ENCODE measurements around the gene SLC39A5.

- no peak for TF ChIP-seq EZH2 (IDR thresholded peaks at IDR 0.05; ENCODE audit: insufficient read depth, poor library complexity, severe bottlenecking)
- no peak for TF ChIP-seq EZH2phosphoT487 (IDR thresholded peaks at IDR 0.05; ENCODE audit: insufficient read depth, low read depth)
These were observed 41.6 kb upstream of the SLC39A5 start for GRCh38 chr12:56188131-56188777.
